Measurements from ENCODE around the gene BRDT.

BRDT gene

GRCh38 chr1:91949356-91949699, at the start of gene BRDT:
TSS of gene BRDT (plus strand) at chr1:91949401. CDS start at chr1:91962755, 13,354 bp downstream.
- no peak for DNase-seq

DNA sequence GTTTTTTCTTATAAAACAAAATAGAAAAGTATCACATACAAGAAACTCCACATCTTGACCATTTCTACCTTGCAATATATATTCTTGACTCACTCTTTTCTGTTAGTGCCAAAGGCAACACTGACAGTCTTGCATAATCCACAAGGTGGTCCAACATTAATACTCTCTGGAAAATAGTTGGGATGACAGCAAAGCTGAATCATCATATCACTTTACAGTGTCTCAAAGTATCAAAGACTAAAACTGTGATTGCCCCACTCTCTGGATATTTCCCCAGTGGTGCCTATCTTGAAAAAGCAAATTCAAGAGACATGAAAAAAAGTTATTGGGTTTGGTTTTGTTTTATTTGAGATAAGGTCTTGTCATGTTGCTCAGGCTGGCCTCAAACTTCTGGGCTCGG, 48.6 kb upstream of the BRDT start:
- DNase-seq = no peak

DNA sequence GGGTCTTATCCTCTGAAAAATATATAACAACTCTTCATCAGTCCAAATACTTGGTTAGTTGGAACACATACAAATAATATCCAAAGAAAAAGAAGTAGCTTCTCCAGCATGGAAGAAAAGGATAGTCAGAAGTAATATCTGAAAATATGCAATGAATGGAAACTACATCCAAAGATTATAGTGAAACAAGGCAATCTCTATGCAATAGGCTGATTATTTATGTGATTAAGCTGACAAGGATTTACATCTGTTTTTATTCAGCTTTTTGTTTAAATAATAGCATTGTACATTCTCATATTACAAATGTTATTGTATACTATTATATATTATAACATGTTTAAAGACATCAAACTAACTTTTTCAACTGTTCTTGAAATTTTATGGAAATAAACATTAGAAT, 48.0 kb upstream of the BRDT start:
- DNase-seq = no peak

GRCh38 chr1:91912266-91912665, 36.9 kb upstream of the BRDT start:
- DNase-seq = no peak

GRCh38 chr1:91913018-91913417, 36.2 kb upstream of the BRDT start:
- no peak for DNase-seq

DNA sequence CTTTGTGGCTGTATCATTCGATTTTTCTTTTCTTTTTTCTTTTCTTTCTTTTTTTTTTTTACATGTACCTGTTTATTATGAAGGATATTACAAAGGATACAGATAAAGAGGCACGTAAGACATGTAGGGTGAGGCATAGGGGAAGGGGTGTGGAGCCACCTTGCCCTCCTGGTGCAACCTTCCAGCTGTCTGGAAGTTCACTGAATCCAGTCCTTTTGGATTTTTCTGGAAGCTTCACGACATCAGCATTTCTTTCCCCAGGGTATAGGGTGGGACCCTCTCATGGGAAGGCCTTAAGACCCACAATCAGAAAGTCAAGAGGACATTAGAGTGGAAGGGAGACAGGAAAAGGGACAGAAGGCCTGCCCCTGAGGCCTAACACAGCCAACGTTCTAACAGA, 33.2 kb upstream of the BRDT start:
- no peak for DNase-seq

DNA sequence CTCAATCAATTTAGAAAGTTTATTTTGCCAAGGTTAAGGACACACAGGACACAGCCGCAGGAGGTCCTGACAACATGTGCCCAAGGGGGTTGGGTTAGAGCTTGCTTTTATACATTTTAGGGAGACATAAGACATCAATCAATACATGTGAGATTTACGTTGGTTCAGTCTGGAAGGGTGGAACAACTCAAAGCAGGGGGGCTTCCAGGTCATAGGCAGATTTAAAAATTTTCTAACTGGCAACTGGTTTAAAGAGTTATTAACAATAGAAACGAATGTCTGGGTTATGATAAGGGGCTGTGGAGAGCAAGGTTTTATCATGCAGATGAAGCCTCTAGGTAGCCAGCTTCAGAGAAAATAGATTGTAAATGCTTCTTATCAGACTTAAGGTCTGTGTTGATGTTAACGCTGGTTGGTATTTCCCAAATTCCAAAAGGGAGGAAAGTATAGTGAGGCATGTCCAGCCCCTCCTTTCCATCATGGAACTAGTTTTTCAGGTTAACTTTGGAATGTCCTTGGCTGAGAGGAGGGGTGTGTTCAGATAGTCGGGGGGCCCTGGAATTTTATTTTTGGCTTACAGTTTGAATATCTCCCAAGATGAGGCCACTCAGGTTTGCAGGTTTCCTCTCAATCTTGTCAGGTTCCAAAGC, 32.3 kb upstream of the BRDT start:
- DNase-seq = no peak

GRCh38 chr1:91919962-91920361, 29.2 kb upstream of the BRDT start:
- no peak for DNase-seq

- DNase-seq = no peak
Observed at GRCh38 chr1:91924146-91924545, 25.1 kb upstream of the BRDT start.

DNA sequence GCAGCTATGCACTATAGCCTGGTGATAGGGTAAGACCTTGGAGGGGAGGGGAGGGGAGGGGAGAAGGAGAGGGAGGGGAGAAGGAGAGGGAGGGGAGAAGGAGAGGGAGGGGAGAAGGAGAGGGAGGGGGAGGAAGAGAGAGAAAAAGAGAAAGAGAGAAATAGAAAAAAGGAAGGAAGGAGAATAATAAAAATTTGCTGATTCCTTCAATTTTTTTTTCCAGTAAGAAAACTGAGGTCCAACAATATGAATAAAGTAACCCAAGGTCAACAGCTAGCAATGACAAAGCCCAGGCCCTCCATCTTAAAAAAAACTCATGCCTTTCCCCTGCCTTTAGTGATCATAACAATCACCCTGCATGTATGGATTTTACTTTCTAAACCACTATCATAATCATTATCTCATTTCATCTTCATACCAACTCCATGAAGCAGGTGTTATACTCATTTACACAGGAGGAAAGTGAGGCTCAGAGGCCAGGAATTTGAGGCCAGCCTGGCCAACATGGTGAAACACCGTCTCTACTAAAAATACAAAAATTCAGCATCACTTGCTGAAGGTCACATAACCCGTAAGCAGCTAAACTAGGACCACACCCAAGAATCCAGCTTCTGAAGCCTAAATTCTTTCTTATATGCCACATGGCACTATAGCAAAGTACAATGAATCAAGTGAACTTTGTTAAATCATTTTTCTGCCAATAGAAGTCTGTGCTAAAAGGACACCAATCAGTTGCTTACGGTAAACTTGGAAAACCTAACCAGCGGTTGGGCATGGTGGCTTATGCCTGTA, 23.4 kb upstream of the BRDT start:
- DNase-seq = no peak

- DNase-seq = no peak
Observed at GRCh38 chr1:91928026-91928425, 21.2 kb upstream of the BRDT start.

DNA sequence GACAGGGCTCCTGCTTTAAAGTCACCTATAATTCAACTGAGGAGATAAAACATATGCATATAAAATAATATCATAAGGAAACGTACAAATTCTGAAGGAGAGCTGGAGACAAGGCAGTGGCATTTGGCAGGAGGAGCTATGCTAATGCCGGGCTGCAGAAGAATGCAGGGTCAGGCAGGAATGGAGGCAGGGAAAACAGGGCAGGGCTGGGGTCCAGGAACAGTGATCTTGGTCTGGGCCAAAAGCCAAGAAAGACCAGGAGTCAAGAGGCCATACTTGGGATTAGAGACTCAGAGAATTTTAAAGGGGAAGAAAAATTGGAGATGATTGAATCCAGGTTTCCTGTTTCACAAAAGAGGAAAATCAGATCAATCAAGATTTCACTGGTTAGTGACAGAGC, 20.0 kb upstream of the BRDT start:
- DNase-seq = no peak

DNA sequence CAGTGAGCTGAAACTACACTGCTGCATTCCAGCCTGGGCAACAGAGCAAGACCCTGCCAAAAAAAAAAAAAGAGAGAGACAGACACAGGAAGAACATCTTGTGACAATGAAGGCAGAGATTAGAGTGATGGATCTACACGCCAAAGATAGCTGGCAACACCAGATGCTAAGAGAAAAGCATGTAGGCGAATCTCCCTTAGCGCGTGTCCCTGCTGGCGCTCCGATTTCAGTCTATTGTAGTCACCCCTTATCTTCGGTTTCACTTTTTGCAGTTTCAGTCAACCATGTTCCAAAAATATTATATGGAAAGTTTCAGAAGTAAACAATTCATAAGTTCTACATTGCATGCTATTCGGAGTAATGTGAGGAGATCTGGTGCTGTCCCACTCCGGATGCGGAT, 11.6 kb upstream of the BRDT start:
- no peak for DNase-seq

DNA sequence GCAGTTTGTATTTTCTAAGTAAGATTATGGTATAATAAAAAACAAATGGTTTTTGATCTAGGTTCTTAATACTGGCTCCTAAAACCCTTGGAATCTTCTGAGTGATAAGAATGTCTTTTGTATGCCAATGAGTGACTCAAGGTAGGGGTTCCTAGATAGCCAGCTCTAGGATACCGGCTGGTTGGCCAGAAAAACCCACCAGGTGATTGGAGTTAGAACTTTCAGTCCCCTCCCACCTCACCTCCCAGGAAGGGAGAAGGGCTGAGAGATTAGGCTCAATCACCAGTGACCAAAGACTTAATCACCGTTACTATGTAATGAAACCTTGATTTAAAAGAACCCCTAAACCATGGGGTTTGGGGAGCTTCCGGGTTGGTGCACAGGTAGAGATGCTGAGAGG, 8.7 kb upstream of the BRDT start:
- DNase-seq = no peak

DNA sequence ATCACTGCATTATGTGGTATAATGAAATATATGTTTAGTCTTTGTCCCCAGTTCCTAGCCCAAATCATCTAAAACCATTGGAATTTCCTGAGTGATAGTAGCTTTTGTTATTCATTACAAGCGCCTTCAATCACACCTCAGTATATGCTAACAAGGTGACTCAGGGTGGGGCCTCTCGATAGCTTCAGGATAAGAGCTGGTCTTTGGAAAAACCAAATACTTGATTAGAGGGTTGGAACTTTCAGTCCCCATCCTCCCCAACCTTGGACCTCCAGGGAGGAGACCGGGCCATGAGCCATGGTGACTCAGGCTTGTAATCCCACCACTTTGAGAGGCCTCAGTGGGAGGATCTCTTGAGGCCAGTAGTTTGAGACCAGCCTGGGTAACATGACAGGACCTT, 5.1 kb upstream of the BRDT start:
- DNase-seq = no peak

DNA sequence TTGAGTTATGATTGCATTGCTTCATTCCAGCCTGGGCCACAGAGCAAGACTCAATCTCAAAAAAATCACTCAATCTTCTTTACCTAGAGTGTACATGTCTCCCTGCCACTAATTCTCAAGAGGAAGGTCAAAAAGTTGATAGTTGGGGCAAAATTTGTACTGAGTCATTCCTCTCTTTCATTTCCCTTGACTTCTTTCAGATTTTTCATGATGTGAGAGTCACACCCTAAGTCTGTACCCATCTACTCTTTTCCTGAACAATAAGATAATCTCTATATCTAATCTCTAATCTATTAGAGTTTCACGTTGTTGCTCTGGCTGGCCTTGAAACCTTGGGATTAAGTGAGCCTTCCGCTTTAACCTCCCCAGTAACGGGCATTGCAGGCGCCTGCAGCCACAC, 1.1 kb upstream of the BRDT start:
- DNase-seq = no peak

- no peak for DNase-seq
Observed at GRCh38 chr1:91948501-91949355, 473 bp upstream of the BRDT start.

GRCh38 chr1:91952187-91952586, 3.0 kb downstream of the BRDT start:
- DNase-seq = no peak

DNA sequence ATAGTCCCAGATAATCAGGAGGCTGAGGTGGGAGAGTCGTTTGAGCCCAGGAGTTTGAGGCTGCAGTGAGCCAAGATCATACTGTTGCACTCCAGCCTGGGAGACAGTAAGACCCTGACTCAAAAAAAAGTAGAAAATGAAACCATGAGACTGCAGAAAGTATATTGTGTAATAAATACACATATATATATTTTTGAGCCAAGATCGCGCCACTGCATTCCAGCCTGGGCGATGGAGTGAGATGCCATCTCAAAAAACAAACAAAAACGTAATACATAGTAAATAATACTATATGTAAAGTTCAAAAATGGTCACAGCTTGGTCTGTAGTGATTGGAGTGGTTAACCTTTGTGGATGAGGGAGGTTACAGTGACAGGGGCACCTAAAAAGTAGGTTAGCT, 9.7 kb downstream of the BRDT start:
- no peak for DNase-seq

DNA sequence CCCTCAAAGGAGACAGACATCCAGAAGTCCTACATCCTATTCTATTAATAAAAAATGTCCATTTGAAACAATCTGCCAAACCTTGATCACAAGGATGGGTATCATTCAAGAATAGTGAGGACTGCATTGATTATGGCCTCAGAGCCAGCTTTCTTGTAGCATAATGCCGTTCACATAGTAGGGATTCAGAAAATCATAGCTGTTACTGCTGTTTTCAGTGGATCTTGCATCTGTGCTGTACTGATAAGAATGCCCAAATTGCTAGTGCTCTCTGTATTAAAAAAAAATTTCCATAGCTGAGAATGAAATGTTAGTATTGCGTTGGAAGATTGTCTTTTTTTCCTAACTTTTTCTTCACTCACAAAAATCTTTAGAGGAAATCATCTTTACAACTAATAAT, 19.1 kb downstream of the BRDT start:
- no peak for DNase-seq

DNA sequence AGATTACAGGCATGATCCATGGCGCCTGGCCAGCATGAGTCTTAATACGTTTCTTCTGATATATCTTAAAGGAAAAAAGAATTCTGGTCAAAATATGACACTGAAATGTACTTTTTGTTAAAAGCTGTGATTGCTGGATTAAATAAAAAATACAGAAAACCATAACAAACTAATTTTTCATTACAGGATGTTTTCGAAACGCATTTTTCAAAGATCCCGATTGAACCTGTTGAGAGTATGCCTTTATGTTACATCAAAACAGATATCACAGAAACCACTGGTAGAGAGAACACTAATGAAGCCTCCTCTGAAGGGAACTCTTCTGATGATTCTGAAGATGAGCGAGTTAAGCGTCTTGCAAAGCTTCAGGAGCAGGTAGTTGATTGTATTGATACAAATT, 30.2 kb downstream of the BRDT start:
- DNase-seq = no peak

- DNase-seq = no peak
Observed at GRCh38 chr1:91980663-91981062, 31.5 kb downstream of the BRDT start.

GRCh38 chr1:91981996-91982609, 32.9 kb downstream of the BRDT start:
- no peak for DNase-seq

DNA sequence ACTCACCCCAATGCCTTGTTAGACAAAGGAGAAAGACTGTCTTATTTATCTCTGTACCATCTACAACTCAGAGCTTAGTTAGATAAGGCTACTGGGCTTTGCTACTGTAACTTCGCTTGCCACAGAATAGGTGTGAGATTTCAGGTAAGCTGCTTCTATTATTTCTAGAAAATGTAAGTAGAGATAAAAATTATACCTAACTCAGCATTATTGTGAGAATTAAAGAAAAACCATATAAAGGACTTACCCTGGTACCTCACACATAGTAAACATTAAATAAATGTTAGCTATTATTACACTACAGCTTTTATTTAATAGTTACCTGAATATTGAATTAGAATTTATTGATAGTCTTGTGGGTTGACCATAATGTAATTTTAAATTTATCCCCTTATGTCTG, 44.1 kb downstream of the BRDT start:
- DNase-seq = no peak

Measured in NCI-H1694 (cell line).